Measurements from ENCODE around the gene AGPAT2. TPM values are rescaled to one million over a fixed set of nuclear protein-coding genes. Genes with fewer than 3 reads are reported as not detected.

The AGPAT2 gene
- total RNA-seq, 1 experiment from 2014 or later = 40.2 TPM

- H3K4me1 Mint-ChIP-seq = peaks cover 3% of the 10 kb centered on the region; the same call in 1 of the 2 replicates
- no peaks in the 10 kb centered on the region for H3K36me3 Mint-ChIP-seq
- H3K27me3 Mint-ChIP-seq (ENCODE audit: low read depth) = no peaks in the 10 kb centered on the region; the same call in 1 of the 2 replicates
- H3K9me3 Mint-ChIP-seq = no peaks in the 10 kb centered on the region
- ChIA-PET CTCF (no interaction called here), POLR2A (no interaction called here)
- no peak overlapping the region for H3K27ac Mint-ChIP-seq
- H3K4me3 Mint-ChIP-seq = no peak overlapping the region
- no peak for DNase-seq (ENCODE audit: low spot score)
- ATAC-seq = no peak
- TF ChIP-seq TCF7 (CRISPR knock-in tag; IDR thresholded peaks at IDR 0.05; ENCODE audit: low read depth) = no peak
- TF ChIP-seq ZNF317 (CRISPR knock-in tag; IDR thresholded peaks at IDR 0.05; ENCODE audit: borderline replicate concordance, low read depth) = no peak
- TF ChIP-seq ZNF671 (CRISPR knock-in tag; IDR thresholded peaks at IDR 0.05) = no peak
- TF ChIP-seq ZBTB21 (CRISPR knock-in tag; IDR thresholded peaks at IDR 0.05; ENCODE audit: borderline replicate concordance) = no peak
- TF ChIP-seq E2F1 (CRISPR knock-in tag; IDR thresholded peaks at IDR 0.05) = no peak
- TF ChIP-seq TEAD4 (CRISPR knock-in tag; IDR thresholded peaks at IDR 0.05) = no peak
- no peak for TF ChIP-seq ATF1 (CRISPR knock-in tag; IDR thresholded peaks at IDR 0.05)
- TF ChIP-seq CTCF (IDR thresholded peaks at IDR 0.05) = no peak
- TF ChIP-seq ETV6 (CRISPR knock-in tag; IDR thresholded peaks at IDR 0.05) = no peak
- no peak for TF ChIP-seq CBFB (CRISPR knock-in tag; IDR thresholded peaks at IDR 0.05; ENCODE audit: low read depth)
- TF ChIP-seq ZNF416 (CRISPR knock-in tag; IDR thresholded peaks at IDR 0.05) = no peak
- no peak for TF ChIP-seq CREB1 (CRISPR knock-in tag; IDR thresholded peaks at IDR 0.05)
Observed at GRCh38 chr9:136667214-136667939, 19.9 kb downstream of the AGPAT2 start.

GRCh38 chr9:136666372-136667213, 20.7 kb downstream of the AGPAT2 start:
- H3K27me3 Mint-ChIP-seq (ENCODE audit: low read depth) = no peaks in the 10 kb centered on the region; the same call in 1 of the 2 replicates
- no peak for DNase-seq (ENCODE audit: low spot score)
- POLR2A ChIA-PET = no interaction called here
- CTCF ChIA-PET = no interaction called here
- peaks cover 3% of the 10 kb centered on the region; the same call in 1 of the 2 replicates for H3K4me1 Mint-ChIP-seq
- H3K4me3 Mint-ChIP-seq = peak overlapping the region; percentile 57
- ATAC-seq = no peak
- no peak overlapping the region for H3K27ac Mint-ChIP-seq
- H3K36me3 Mint-ChIP-seq = no peaks in the 10 kb centered on the region
- no peaks in the 10 kb centered on the region for H3K9me3 Mint-ChIP-seq
- TF ChIP-seq ZNF512 (CRISPR knock-in tag; IDR thresholded peaks at IDR 0.05; ENCODE audit: borderline replicate concordance) (no peak), TCF7 (CRISPR knock-in tag; IDR thresholded peaks at IDR 0.05; ENCODE audit: low read depth) (no peak), MYBL2 (CRISPR knock-in tag; IDR thresholded peaks at IDR 0.05) (no peak), TEAD4 (CRISPR knock-in tag; IDR thresholded peaks at IDR 0.05) (no peak), ZSCAN18 (CRISPR knock-in tag; IDR thresholded peaks at IDR 0.05) (no peak), ARID4B (CRISPR knock-in tag; IDR thresholded peaks at IDR 0.05; ENCODE audit: borderline replicate concordance) (no peak), IRF2 (CRISPR knock-in tag; IDR thresholded peaks at IDR 0.05; ENCODE audit: borderline replicate concordance, low read depth) (no peak), ELF4 (CRISPR knock-in tag; IDR thresholded peaks at IDR 0.05; ENCODE audit: low read depth) (no peak), E2F1 (CRISPR knock-in tag; IDR thresholded peaks at IDR 0.05) (no peak)

All from WTC11 (cell line).